ENCODE data around the gene CHCHD3.

Gene CHCHD3

DNA sequence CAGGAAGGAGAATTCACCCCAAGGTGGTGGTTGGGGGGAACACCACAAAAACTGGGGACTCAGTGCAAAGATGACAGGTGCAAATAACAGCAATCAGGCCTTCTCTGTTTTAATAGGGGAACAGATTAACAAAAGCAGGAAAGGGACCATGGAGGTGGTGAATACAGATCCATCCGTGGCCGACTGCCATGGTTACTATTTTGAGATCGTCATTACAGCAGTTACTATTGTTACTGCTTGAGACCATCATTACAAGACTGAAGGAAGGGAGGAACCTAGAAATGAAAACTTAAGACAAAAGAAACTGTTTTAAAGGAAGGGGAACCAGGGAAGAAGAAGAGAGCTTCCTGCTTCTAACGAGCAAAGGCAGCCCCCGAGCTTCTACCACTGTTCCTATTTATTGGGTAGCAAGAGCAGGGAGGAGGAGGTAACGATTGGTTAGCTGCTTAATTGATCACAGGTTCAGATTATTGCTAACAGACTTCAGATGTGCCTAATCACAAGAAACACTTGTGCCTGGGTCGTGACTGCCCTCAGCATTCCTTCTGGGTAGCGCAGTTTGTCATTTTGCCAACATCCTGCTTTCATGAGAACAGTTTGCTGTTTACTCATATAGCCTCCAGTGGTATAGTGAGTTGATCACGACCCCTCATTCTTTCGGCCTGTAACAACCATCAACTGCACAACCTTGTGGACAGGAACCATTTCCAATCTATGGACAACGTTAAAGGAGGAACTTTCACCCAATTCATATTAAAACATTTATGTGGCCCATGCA is 216.3 kb downstream of the CHCHD3 start:
- TF ChIP-seq ZFX (IDR thresholded peaks at IDR 0.05; ENCODE audit: borderline replicate concordance): no peak
- TF ChIP-seq, protein P1, sequence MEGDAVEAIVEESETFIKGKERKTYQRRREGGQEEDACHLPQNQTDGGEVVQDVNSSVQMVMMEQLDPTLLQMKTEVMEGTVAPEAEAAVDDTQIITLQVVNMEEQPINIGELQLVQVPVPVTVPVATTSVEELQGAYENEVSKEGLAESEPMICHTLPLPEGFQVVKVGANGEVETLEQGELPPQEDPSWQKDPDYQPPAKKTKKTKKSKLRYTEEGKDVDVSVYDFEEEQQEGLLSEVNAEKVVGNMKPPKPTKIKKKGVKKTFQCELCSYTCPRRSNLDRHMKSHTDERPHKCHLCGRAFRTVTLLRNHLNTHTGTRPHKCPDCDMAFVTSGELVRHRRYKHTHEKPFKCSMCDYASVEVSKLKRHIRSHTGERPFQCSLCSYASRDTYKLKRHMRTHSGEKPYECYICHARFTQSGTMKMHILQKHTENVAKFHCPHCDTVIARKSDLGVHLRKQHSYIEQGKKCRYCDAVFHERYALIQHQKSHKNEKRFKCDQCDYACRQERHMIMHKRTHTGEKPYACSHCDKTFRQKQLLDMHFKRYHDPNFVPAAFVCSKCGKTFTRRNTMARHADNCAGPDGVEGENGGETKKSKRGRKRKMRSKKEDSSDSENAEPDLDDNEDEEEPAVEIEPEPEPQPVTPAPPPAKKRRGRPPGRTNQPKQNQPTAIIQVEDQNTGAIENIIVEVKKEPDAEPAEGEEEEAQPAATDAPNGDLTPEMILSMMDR (IDR thresholded peaks at IDR 0.05): no peak
- no peak overlapping the region for H3K27ac ChIP-seq

DNA sequence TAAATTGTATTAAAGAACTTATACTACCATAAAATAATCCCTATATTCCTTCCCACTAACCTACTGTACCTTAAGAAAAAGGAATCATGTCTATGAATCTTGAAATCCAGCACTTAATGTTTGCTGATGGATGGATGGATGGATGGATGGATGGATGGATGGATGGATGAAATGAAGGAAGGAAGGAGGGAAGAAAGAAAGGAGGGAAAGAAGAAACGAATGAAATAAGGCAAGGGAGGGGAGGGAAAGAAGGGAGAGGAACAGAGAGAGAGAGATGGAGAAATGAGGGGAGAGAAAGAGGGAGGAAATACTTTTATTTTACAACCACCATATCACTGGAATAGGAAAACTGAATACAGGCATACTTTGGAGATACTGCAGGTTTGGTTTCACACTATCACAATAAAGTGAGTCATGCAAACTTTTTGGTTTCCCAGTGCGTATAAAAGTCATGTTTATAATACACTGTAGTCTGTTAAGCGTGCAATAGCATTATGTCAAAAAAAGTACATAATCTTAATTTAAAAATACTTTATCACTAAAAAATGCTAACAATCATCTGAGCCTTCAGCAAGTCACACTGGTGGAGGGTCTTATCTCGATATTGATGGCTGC is 219.8 kb downstream of the CHCHD3 start:
- TF ChIP-seq, protein P1 (IDR thresholded peaks at IDR 0.05): no peak
- TF ChIP-seq ZFX (IDR thresholded peaks at IDR 0.05; ENCODE audit: borderline replicate concordance): no peak

DNA sequence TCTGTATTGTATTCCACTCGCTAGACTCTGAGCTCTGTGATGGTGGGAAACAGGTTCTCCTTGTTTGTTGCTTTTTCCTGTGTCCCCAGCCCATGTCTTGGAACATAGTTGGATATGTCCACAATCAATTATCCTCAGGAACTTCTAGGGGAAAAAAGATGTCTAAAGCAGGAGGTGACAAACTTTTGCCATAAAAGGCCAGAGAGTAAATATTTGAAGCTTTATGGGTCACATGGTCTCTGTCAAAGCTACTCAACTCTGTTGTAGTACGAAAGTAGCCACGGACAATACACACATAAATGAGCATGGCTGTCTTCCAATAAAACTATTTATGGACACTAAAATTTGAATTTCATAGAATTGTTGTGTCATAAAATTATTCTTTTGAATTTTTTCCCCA is 220.5 kb downstream of the CHCHD3 start:
- TF ChIP-seq, protein P1 (IDR thresholded peaks at IDR 0.05): no peak
- no peak for TF ChIP-seq ZFX (IDR thresholded peaks at IDR 0.05; ENCODE audit: borderline replicate concordance)
- no peak overlapping the region for H3K27ac ChIP-seq

More for the DNA sequence above, 219.8 kb downstream of the CHCHD3 start:
- H3K27ac ChIP-seq: no peak overlapping the region

DNA sequence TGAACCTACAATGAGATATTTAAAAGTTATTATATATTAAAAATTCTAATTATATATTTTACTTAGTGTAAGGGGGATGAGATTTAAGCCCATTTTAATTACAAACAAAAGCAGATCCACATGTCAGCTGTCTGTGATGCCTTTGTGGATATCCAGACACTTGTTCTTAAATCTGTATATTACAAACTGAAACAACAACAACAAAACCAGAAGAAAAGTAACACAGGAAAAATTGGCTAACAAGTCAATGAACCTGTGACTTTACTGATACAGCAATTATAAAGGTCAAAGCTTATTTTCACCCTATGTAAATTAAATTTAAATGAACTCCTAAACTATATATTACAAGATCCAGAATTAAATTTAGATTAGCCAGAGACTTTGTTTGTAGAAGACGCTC is 222.7 kb downstream of the CHCHD3 start:
- H3K27ac ChIP-seq: no peak overlapping the region
- no peak for TF ChIP-seq ZFX (IDR thresholded peaks at IDR 0.05; ENCODE audit: borderline replicate concordance)
- TF ChIP-seq, protein P1 (IDR thresholded peaks at IDR 0.05): no peak

DNA sequence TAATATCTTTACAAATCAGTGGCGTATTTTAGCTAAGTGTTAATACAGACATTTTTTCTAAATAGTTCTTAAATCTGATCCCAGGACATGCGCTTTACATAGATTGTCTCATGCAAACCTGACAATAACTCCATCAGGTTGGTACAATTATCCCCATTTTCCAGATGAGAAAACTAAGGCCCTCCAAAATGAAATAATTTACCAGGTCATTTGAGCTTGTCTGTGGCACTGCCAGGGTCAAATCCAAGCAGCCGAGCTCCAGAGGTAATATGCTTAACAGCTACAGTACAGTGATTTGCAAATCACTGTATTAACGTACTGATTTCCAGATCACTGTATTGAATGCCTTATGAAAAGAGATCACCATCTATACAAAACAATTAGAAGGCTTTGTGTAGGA is 223.1 kb downstream of the CHCHD3 start:
- H3K27ac ChIP-seq: no peak overlapping the region
- TF ChIP-seq, protein P1 (IDR thresholded peaks at IDR 0.05): no peak
- no peak for TF ChIP-seq ZFX (IDR thresholded peaks at IDR 0.05; ENCODE audit: borderline replicate concordance)

DNA sequence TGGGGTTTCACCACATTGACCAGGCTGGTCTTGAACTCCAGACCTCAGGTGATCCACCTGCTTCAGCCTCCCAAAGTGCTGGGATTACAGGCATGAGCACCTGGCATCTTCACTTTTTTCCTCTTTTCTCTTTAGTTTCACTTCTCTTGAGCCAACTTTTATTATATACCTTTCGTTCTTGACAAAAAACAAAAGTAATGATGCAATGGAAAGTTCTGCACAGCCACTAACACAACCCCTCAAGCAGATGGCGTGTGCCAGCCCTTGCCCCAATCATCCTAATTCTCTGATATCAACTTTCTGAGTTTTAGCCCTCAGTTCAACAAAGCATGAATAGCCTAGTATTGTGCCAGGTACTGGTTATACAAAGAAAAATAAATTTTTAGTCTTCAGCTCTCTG is 223.6 kb downstream of the CHCHD3 start:
- H3K27ac ChIP-seq: no peak overlapping the region
- TF ChIP-seq ZFX (IDR thresholded peaks at IDR 0.05; ENCODE audit: borderline replicate concordance): no peak
- TF ChIP-seq, protein P1 (IDR thresholded peaks at IDR 0.05): no peak

DNA sequence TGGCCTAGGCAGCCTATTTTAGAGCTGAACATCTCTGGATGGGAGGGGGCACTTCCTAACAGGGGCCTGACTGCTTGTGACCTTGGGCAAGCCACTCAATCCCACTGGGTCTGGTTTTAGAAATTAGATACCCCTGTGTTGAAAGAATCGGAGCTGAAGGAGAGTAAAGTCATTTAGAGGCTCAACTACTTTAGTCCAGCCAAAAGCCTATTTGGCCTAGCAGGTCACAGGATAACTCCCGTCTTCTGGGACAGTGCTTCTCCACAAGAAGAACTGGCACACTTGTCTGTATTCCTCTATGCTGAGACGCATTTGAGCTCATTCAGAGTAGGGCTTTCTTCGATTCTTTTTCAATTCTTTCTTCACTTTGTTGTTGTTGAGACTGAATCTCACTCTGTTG is 224.2 kb downstream of the CHCHD3 start:
- TF ChIP-seq ZFX (IDR thresholded peaks at IDR 0.05; ENCODE audit: borderline replicate concordance): no peak
- TF ChIP-seq, protein P1 (IDR thresholded peaks at IDR 0.05): no peak
- no peak overlapping the region for H3K27ac ChIP-seq

All from 22Rv1 (cell line).